ENCODE data around the gene ERBB2. TPM values are rescaled to one million over a fixed set of nuclear protein-coding genes. Genes with fewer than 3 reads are reported as not detected.

Gene ERBB2
- total RNA-seq, 1 donor from 2014 or later: 32.1 TPM

GRCh38 chr17:39777534-39778365 lies 77.9 kb downstream of the ERBB2 start:
- H3K27me3 ChIP-seq (ENCODE audit: control insufficient read depth, insufficient read depth, low read length): no peaks in the 10 kb centered on the region
- TF ChIP-seq CTCF (IDR thresholded peaks at IDR 0.05; ENCODE audit: insufficient read depth, low read length, severe bottlenecking): no peak
- H3K4me3 ChIP-seq (ENCODE audit: low read depth, low read length): no peak overlapping the region
- FAIRE-seq (no peak), DNase-seq (ENCODE audit: low read depth) (no peak)
- no peaks in the 10 kb centered on the region for H3K36me3 ChIP-seq (ENCODE audit: control insufficient read depth, insufficient read depth, low read length)

Other genes starting within 250 kb of the ERBB2 start
- 21.6 and 25.0 TPM in 2 replicates for gene MED1, start 248.8 kb upstream of the ERBB2 start, total RNA-seq
- 19.7 and 24.3 TPM in 2 replicates for gene CDK12, start 238.6 kb upstream of the ERBB2 start, total RNA-seq
- not detected in 2 replicates for gene NEUROD2, start 92.1 kb upstream of the ERBB2 start, total RNA-seq
- gene PPP1R1B, start 73.1 kb upstream of the ERBB2 start, total RNA-seq: not detected in 2 replicates
- gene STARD3, start 62.9 kb upstream of the ERBB2 start, total RNA-seq: 18.4 and 23.0 TPM in 2 replicates
- gene TCAP, start 34.7 kb upstream of the ERBB2 start, total RNA-seq: 0.51 TPM in 1 of 2 replicates, not detected in the other
- gene PNMT, start 31.6 kb upstream of the ERBB2 start, total RNA-seq: not detected in 2 replicates
- 10.8 TPM in 2 replicates for gene PGAP3, start 12.0 kb upstream of the ERBB2 start, total RNA-seq
- gene MIEN1, start 30.5 kb downstream of the ERBB2 start, total RNA-seq: 26.6 and 34.1 TPM in 2 replicates
- gene GRB7, start 37.9 kb downstream of the ERBB2 start, total RNA-seq: 9.0 and 14.0 TPM in 2 replicates
- gene IKZF3, start 164.2 kb downstream of the ERBB2 start, total RNA-seq: under 0.01 TPM in 1 of 2 replicates, not detected in the other
- not detected in 2 replicates for gene ZPBP2, start 168.1 kb downstream of the ERBB2 start, total RNA-seq
- 5.8 and 6.1 TPM in 2 replicates for gene GSDMB, start 218.6 kb downstream of the ERBB2 start, total RNA-seq
- gene ORMDL3, start 227.5 kb downstream of the ERBB2 start, total RNA-seq: 26.6 and 30.7 TPM in 2 replicates
- gene LRRC3C, start 227.7 kb downstream of the ERBB2 start, total RNA-seq: not detected in 2 replicates

Data from bronchial epithelial cell (primary cell).